GM18870 (cell line): ENCODE data around the gene MNT.

Source experiments
- ATAC-seq: cut with Tn5 transposase; IDR thresholded peaks from one replicate; pipeline ENCODE4 v1.9.1; 2021; ENCODE audit warnings: moderate library complexity; ENCODE audit not compliant: unreplicated experiment

MNT gene

DNA sequence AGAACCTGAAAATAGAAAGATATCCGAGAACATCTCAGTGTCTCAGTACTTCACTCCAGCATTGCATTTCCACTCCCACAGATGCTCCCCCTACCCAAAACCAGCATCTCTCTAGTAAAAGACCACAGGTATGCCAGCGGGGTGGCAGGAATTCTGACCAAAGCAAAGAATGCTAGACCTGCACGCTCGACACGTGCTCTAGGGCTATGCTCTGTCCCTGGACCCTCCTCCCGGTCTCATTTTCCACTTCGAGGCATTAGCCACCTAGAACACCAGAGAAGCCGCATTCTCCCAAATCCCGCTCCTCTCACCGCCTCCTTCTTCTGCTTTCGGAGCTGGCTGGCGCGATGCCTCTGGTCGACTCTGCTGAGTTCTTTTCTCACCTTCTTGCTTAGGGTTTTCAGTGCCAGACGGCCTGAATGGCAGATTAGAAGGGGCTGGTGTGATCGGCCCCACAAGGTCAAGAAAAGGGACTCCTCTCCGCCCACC is 65.1 kb downstream of the MNT start:
- ATAC-seq, result no peak
